ENCODE measurements around the gene PPP2R2D.

PPP2R2D gene

DNA sequence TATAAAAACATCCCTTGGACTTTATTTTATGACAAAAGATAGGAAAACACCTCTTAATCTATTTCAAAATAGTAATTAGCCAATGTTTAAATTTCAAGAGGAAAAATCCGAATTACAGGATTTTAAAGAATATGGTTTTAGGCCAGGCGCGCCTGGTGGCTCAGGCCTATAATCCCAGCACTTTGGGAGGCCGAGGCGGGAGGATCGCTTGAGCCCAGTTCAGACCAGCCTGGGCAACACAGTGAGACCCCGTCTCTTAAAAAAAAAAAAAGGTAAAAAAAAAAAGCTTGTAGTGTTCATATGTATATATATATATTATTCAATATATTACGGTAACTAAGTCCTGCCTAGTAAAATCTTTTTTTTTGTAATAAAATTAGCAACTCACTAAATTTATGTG, 79.5 kb downstream of the PPP2R2D start:
- Histone ChIP-seq H2AFZ (no peak overlapping the region), H3K27me3 (ENCODE audit: control insufficient read depth, insufficient read depth, low read length) (no peaks in the 10 kb centered on the region), H3K9me3 (ENCODE audit: control insufficient read depth, low read length) (no peaks in the 10 kb centered on the region), H3K4me1 (peaks cover 9% of the 10 kb centered on the region), H3K36me3 (ENCODE audit: control insufficient read depth, insufficient read depth, low read length) (no peaks in the 10 kb centered on the region), H3K4me3 (ENCODE audit: low read depth, low read length) (no peak overlapping the region), H3K4me2 (ENCODE audit: low read length) (peak overlapping the region; percentile 87), H3K79me2 (no peaks in the 10 kb centered on the region), H3K9ac (no peak overlapping the region), H3K27ac (no peak overlapping the region)
- TF ChIP-seq, protein P1, sequence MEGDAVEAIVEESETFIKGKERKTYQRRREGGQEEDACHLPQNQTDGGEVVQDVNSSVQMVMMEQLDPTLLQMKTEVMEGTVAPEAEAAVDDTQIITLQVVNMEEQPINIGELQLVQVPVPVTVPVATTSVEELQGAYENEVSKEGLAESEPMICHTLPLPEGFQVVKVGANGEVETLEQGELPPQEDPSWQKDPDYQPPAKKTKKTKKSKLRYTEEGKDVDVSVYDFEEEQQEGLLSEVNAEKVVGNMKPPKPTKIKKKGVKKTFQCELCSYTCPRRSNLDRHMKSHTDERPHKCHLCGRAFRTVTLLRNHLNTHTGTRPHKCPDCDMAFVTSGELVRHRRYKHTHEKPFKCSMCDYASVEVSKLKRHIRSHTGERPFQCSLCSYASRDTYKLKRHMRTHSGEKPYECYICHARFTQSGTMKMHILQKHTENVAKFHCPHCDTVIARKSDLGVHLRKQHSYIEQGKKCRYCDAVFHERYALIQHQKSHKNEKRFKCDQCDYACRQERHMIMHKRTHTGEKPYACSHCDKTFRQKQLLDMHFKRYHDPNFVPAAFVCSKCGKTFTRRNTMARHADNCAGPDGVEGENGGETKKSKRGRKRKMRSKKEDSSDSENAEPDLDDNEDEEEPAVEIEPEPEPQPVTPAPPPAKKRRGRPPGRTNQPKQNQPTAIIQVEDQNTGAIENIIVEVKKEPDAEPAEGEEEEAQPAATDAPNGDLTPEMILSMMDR (IDR thresholded peaks at IDR 0.05), result no peak

DNA sequence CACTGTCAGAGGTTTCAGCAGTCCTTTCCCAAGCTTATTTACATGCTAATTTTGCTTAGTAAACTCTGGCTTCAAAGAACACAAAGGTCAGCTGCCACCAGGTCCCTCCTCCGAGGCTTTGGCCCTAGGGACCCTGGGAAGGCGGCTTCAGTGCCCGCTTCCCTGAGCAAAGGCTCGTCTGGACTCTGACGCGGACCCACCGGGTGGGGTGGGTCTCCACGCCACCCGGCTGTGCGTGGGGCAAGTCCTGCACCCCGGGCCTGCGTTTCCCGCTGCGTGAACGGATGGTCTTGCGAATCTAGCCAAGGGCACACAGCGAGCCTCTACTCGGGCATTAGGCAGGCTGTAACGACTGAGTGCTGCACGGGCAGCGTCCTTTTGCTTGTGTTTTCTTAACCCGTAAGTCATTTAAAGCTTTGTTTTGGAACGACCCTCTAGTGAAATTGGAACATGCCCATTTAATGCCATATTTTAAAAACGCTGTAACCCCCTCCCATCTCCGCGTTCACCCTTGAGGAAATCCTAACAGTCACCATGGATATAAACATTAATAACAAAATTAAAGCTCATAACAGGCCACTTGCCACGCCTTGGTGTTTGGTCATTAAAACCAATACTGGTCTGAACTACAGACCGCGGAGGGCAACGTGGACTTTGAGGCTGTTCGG, 80.1 kb downstream of the PPP2R2D start:
- TF ChIP-seq, protein P1 (IDR thresholded peaks at IDR 0.05), result no peak
- Histone ChIP-seq H3K27ac (no peak overlapping the region), H2AFZ (peak overlapping the region; percentile 87), H3K9me3 (ENCODE audit: control insufficient read depth, low read length) (no peaks in the 10 kb centered on the region), H3K27me3 (ENCODE audit: control insufficient read depth, insufficient read depth, low read length) (no peaks in the 10 kb centered on the region), H3K79me2 (no peaks in the 10 kb centered on the region), H3K4me2 (ENCODE audit: low read length) (peak overlapping the region; percentile 87), H3K4me1 (peaks cover 9% of the 10 kb centered on the region), H3K36me3 (ENCODE audit: control insufficient read depth, insufficient read depth, low read length) (no peaks in the 10 kb centered on the region), H3K9ac (peak overlapping the region; percentile 4), H3K4me3 (ENCODE audit: low read depth, low read length) (peak overlapping the region; percentile 82)

DNA sequence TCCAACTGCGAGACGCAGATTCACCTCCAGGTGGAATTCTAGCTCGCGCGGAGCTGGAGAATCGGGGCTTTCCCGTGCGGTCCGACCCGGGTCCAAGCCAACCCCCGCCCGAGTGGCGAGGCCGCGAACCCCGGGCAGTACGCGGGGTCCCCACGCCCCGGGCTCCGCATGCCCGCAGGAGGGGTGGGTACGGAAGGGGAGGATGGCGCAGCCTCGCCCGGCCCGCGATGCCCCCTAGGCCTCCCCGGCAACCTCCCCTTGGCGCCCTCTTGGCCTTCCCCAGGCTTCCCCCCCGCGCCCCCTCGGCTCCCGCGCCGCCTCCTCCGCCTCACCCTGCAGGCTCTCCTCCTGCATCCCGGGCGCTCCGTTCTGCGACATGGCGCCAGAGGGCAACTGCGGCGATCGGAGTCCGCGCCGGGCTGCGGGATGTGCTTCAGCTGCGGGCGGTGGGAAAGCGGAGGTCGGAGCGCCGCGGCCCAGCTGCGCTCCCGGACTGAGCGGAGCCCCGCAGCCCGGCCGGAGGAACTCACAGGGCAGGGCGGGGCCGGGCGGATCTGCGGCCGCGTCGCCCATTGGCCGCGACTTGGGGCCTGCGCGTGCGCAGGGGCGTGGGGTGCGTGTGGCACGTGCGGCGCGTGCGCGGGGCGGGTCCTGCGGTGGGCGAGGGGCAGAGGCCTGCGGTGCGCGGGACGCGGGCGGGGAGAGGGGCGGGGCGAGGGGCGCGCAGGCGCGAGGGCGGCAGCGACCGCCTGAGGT, 80.8 kb downstream of the PPP2R2D start, which contains the start of gene BNIP3:
Gene BNIP3, minus strand, starts transcription at position 495 of the 756 bp plus-strand sequence. Its CDS starts 117 bp downstream, at position 378.
- no peak within 1 kb of the TSS for H3K27ac ChIP-seq
- H3K4me3 ChIP-seq (ENCODE audit: low read depth, low read length), result peak within 1 kb of the TSS; percentile 82
- H3K79me2 ChIP-seq, result no peaks in the 10 kb centered on the region
- peaks cover 9% of the 10 kb centered on the region for H3K4me1 ChIP-seq
- peak within 1 kb of the TSS; percentile 87 for H3K4me2 ChIP-seq (ENCODE audit: low read length)
- no peaks in the 10 kb centered on the region for H3K36me3 ChIP-seq (ENCODE audit: control insufficient read depth, insufficient read depth, low read length)
- no peaks in the 10 kb centered on the region for H3K9me3 ChIP-seq (ENCODE audit: control insufficient read depth, low read length)
- TF ChIP-seq, protein P1 (IDR thresholded peaks at IDR 0.05), result no peak
- peak within 1 kb of the TSS; percentile 4 for H3K9ac ChIP-seq
- no peaks in the 10 kb centered on the region for H3K27me3 ChIP-seq (ENCODE audit: control insufficient read depth, insufficient read depth, low read length)
- peak within 1 kb of the TSS; percentile 98 for H2AFZ ChIP-seq

DNA sequence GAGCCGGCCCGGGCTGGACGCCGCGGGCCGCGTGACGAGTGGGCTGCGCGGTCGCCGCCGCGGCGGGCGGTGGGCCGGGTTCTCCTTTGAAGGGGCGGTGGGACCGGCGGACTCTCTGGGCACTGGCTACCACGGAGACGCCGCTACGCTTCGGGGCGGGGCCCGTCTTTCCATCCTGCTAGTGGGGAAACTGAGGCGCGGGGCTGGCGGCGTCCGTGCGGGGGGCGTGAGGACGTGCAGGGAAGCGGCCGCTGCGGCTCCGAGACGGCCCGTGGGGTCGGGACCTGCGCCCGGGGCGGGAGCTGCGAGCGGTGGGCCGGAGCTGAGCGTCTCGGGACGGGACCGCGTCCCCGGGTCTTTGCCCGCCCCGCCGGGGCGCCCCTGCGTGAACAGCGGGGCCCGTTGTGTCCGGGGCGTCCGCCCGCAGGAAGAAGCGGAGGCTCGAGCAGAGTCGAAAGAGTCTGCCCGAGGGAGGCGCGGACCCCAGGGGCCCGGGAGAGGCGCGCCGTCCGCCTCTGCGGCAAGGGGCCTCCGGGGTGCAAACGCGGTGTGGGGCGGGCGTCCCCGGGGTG, 81.5 kb downstream of the PPP2R2D start:
- Histone ChIP-seq H3K4me1 (peaks cover 9% of the 10 kb centered on the region), H3K27ac (no peak overlapping the region), H3K4me3 (ENCODE audit: low read depth, low read length) (peak overlapping the region; percentile 67), H3K27me3 (ENCODE audit: control insufficient read depth, insufficient read depth, low read length) (no peaks in the 10 kb centered on the region), H3K4me2 (ENCODE audit: low read length) (peak overlapping the region; percentile 82), H2AFZ (peak overlapping the region; percentile 98), H3K9ac (no peak overlapping the region), H3K36me3 (ENCODE audit: control insufficient read depth, insufficient read depth, low read length) (no peaks in the 10 kb centered on the region), H3K79me2 (no peaks in the 10 kb centered on the region), H3K9me3 (ENCODE audit: control insufficient read depth, low read length) (no peaks in the 10 kb centered on the region)
- TF ChIP-seq, protein P1 (IDR thresholded peaks at IDR 0.05), result no peak

Measured in parathyroid adenoma (tissue), 2 donors.